NCI-H82 (cell line): ENCODE measurements around the gene MRPS6.

ENCODE experiments used
- DNase-seq: peaks from one replicate; lab custom pipeline; 2025; lab: John Stamatoyannopoulos, UW

MRPS6 gene

GRCh38 chr21:34180826-34181359 is 107.5 kb downstream of the MRPS6 start:
- no peak for DNase-seq

DNA sequence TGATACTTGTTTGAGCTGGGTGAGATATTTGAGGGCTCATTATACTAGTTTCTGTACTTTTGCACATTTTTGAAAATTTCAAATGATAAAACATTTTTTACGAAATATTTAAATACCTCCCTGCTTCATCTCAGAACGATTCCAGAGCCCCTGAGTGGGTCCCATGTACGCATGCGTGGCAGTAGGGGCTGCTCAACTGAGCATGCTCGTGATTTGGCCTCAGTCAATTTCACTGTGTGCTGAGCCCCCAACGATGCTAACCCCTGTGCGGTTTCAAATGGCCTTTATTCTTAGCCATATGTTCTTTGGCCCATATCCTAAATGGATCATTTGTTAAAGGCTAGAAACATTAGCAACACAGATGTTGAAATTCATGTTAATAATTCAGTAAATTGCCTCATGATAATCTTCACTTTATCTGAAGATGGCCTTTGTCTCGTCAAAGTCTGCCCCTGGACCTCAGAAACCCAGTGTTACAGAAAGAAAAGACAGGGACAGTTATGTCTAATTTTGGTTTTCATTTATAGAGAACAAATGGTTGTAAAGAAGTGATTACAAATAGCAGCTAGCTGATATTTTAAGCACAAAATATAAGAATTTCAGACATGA is 108.2 kb downstream of the MRPS6 start:
- DNase-seq, result no peak

DNA sequence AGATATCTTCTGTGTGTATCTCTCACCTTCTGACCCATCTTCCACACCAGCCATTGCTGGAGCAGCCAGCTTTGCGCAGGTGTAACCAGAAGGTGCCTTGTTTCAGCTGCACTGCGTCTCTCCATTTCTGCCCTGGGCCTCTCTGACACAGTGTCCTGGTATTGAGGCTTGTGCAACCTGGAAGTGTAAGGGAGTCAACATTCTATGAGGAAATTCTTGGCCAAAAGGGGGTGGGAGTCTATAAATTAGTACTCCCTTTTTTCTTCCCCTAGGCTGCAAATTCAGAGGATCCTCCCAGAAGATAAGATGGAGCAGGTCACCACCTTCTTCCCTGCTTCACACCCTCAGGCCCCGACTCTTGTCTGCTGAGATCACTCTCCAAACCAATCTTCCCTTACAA is 109.1 kb downstream of the MRPS6 start:
- DNase-seq, result no peak

- DNase-seq, result no peak
These were observed 110.1 kb downstream of the MRPS6 start for GRCh38 chr21:34183331-34183928.

DNA sequence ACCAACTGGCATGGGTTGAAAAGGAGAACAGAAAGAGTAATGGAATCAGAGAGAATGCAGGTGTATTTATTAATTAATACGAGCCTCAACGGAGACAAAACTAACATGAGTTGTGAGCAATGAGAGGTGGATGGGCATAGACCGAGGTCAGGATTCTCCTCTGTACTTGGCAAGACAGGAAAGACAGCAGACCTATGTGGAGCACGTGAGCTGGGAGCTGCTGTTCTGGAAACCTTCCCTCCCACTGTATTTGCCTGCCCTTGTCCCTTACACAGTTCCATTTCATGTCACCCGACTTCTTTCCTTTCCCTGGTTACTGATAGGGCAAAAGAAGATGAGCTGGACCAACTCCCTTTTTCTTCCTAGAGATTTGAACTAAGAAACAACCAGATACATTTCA is 110.9 kb downstream of the MRPS6 start:
- no peak for DNase-seq

- DNase-seq, result peak; percentile 95
These were observed 111.8 kb downstream of the MRPS6 start for GRCh38 chr21:34185026-34185750.

- no peak for DNase-seq
These were observed 112.8 kb downstream of the MRPS6 start for GRCh38 chr21:34186109-34186719.

GRCh38 chr21:34187935-34188334 is 114.6 kb downstream of the MRPS6 start:
- no peak for DNase-seq

DNA sequence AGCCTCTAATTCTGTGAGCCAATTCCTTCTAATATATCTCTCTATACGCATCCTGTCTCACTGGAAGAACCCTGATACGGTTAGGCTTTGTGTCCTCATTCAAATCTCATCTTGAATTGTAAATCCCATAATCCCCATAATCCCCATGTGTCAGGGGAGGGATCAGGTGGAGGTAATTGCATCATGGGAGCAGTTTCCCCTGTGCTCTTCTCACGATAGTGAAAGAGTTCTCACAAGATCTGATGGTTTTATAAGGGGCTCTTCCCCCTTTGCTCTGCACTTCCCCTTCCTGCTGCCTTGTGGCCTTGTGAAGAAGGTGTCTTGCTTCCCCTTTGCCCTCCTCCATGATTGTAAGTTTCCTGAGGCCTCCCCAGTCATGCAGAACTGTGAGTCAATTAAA is 116.1 kb downstream of the MRPS6 start:
- DNase-seq, result peak; percentile 99

DNA sequence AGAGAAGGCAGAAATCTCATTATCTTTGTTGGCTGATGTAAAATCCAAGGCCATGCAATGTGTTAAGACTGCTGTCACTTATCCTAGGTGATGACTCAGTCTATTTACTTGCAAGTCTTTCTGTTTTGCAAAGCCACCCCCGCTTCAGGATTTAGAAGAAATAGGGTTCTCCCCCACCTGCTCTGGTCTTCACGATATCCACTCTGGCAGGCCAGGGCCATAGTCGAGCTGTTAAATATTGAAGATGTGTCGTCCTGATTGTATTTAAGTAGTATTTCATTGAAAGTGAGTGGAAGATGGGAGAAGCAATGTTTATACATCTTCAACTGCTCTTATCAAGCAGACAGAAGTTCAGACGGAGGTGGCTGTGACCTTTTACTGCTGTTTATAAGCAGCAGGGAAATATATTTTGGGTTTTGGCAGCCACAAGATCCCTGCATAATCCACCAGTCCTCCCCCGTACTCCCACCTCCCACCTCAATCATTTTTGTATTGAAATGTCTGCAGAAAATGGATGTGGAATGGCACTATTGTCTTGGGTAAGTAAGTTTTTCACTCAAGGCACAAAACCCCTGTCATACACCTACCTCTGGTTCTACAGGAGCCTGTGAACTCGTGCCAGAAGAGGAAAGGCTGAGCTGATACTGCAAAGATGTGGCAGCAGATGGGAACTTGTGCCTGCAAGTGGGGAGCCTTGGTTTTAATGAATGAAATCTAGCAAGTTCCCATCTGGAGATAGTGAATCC is 117.4 kb downstream of the MRPS6 start:
- DNase-seq, result peak; percentile 72

DNA sequence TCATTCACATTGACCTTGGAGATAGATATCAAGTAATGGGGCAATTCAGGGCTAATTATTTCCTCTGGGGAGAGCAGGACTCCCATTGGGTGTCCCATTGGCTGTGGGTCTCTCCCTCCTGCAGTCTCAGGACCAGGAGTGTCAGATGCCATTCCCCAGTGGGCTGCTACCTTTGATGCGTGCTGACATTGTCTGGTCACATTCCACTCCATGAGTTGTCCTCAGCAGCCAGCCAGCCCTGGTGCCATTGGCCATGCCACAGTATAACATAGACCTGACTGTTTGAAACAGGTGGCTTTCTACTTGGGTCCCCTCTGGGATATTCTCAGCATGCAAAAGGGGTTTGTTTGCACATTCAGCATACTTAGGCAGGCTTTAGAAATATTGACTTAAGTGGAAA is 118.5 kb downstream of the MRPS6 start:
- DNase-seq, result no peak
